Activated CD8-positive, alpha-beta memory T cell treated with anti-CD3 and anti-CD28 coated beads, Interleukin-2, amount 50 U/mL, for 1 hour (primary cell): ENCODE measurements around the gene PRDX6.
"Not testable (repeated sequence)": the region's sequence is repeated elsewhere in the genome, so short reads cannot be mapped to it uniquely, and the experiment has no call there.

Experiments used
- DNase-seq: peaks from one replicate; pipeline ENCODE4 v3.0.0-alpha.2; 2020; ENCODE audit errors: extremely low read depth

PRDX6 gene, protein sequence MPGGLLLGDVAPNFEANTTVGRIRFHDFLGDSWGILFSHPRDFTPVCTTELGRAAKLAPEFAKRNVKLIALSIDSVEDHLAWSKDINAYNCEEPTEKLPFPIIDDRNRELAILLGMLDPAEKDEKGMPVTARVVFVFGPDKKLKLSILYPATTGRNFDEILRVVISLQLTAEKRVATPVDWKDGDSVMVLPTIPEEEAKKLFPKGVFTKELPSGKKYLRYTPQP

DNA sequence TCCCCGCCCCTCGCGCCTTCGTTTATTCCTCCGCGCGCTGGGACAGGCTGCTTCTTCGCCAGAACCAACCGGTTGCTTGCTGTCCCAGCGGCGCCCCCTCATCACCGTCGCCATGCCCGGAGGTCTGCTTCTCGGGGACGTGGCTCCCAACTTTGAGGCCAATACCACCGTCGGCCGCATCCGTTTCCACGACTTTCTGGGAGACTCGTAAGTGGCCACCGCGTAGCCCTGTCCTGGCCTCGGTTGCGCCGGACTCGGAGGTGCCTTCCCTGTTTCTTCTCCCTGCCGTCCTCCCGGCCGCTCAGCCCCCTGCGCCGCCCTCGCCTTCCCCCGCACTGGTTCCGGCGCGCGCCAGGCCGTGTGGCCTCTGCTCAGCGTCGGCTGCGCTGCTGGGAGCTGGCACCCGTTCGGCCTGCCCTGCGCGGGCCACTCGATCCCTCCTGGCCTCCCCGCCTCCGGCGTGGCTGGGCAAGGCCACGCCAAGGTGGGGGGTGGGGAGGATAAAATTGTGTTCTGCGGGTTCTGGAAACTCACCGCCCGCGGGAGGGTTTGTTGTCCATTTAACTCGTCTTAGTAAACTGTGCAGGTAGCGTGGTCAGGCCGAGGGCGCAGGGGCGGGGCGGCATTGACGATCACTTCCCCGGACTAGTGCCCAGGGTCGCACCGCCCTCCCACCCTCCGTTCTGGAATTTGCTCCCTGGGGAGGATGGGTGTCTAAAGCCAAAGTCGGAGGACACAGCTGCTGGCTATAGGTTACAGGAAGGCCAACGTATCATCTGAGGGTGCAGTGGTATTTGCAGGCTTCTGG, at the start of gene PRDX6:
Gene PRDX6 (plus strand): TSS at position 50 of the 808 bp plus-strand sequence. CDS start 63 bp downstream, at position 113.
- DNase-seq: peak; percentile 77

DNA sequence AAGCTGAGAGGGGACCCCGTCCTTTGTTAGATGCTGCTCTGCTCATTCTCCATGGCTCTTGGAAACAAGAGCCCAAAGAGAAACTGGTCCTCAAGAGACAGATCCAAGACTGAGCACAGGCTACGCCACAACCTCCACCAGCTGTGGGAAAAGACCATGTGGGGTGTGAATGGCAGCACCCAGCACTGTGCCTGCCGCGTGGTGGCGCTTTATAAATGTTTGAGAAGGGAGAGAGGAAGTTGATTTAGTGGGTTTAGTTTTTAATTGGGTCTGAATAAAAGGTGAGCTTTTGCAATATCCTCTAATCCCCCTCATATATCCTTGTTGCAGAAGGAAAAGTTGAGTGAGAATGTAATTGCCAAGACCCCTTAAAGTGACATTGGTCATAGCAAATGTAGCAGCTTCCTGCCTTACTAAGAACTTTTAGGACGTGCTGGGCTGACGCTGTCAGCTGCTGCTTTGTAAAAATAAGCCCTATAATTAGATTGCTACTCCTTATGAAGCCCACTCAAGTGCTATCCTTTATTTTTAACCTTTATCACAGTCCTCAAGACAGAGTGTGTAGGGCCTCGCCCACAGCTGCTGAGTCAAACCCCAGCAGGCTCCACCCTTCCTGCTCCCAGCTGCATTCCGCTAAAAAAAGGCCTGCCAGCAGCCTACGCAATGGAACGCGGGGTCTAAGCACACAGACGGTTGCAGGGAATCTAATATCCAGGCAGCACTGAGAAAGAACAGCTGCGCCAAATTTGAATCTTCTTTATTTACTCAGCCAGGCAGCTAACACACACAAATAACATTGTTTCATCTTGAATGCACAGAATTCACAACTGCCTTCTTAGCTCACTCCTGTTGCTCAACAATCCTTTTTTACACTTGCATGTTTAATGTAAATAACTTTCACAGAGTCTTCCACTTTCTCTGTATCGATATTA, 47.4 kb upstream of the PRDX6 start:
- peak; percentile 17 for DNase-seq

DNA sequence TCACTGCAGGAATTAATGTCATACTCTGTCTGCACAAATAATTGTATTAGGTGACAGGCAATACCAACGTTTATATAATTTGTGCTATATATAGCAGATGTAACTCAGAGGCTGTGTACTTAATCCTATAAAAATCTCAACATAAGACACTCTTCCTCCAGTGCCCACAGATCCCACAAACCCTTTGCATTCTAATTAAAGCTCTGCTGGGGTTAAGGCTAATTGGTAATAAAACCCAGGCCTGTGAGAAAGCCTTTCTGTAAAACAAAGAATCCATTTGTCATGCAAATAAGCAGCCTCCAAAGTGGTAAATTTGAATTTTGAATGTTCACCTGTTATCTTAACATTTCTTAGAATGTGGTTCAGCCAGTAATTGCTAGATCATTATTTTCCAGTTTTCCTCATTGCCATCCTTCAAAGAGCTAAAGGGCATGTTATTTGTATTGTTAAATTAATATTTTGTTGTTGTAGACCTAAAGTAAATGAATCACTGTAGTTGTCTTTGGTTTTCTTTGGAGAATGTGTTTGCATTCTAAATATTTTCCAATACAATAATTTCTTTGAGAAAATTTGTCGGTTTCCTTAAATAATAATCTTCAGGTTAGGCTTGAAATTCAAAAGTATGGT, 46.3 kb upstream of the PRDX6 start:
- no peak for DNase-seq

DNA sequence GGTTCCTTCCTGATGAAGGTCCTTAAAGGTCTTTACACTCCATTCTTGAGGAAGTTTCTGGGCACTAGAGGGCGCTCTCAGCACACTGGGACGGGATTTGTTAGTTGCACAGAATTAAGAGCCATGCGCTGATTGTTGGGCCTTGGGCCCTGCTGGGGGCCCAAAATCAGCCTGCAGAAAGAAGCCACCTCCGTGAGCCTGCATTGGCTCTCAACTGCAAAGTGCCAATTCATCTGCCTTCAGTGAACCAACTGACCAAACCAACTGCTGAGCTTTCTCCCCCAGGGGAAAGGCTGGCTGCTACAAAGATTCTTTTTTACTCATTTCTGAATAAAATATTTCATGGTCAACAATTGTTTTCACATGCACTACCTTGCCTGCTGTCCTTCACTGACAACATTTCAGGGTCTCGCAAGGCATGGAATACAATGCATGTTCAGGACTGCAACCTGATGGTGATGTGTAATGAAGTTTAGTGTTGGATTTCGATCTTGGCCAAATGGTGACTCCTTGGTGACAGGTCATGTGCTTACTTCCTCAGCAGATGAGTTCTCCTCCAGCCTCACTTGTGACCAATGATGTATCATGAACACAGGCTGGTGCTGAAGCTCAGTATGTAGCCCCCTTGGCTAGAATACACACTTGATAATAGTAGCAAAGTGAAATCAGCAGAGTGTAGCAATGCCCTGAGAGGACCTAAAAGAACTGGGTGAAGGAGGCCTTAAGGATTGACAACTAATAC, 45.7 kb upstream of the PRDX6 start:
- peak; percentile 80 for DNase-seq

DNA sequence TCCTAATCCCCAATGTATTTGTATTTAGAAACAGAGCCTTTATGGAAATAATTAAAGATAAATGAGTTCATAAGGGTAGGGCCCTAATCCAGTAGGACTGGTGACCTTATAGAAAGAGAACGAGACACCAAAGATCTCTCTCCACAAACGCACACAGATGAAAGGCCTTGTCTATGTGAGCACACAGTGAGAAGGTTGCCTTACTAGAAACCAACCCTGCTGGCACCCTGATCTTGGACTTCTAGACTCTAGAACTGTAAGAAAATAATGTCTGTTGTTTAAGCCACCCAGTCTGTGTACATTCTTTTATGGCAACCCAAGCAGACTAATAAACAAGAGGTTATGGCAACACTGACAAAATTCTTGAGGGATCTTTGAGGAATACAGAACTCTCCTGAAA, 44.8 kb upstream of the PRDX6 start:
- no peak for DNase-seq

DNA sequence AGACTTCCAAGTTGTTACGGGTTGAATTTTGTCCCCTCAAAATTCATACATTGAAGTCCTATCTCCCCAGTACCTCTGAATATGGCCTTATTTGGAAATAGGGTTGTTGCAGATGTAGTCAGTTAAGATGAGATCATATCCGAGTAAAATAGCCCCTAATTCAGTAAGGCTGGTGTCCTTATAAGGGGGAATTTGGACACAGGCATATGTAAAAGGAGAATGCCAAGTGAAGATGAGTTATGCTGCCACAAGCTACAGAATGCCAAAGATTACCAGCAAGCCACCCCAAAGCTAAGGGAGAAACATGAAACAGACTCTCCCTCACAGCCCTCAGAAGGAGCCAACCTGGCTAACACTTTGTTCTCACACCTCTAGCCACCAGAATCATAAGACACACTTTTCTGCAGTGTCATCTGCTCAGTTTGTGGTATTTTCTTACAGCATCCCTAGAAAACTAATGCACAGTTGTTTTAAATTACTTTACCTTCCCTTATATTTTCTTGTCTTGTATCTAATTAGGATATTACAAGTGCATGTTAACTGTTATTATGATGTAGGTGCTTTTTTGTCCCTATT, 43.3 kb upstream of the PRDX6 start:
- no peak for DNase-seq

DNA sequence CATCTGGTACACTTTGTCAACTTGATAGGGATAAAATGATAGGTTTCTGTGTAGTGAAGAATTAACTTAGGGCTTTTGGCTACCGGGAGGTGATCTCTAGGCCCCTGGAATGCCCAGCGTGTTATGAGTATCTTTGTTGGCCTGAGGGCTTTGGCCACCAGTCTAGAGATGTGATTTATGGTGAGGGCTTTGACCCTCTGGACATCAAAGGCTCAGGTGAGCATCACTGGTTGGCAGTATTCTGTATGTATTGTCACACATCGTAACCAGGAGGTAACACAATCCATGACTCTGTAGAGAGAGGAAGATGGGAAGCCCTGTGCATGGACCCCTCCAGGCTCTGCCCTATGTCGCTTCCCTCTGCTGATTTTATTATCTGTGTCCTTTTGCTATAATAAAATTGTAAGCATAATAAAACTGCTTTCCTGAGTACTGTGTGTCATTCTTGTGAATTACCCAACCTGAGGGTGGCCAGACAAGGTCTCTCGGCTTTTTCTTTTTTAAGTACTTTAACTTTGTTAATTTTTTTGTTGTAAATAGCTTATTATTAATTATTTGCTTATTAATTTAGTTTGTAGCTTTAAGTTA, 40.2 kb upstream of the PRDX6 start:
- no peak for DNase-seq

DNA sequence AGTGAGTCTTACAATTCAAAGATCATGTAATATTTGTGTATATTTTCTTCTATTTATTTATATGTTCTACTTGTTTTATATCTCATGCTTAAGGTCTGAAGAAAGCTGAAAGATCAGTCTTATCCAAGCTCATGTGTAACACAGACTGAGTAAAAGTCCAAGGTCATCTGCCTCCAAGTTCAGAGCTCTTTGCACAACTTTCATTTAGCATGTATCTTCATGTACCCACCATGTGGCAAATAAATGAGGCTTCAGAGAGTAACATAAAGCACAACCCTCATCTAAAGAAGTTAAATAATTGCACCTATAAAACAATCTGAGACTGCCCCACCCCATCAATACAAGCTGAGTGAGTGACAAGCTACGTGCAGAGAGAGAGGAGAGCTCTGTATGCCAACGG, 38.5 kb upstream of the PRDX6 start:
- no peak for DNase-seq

DNA sequence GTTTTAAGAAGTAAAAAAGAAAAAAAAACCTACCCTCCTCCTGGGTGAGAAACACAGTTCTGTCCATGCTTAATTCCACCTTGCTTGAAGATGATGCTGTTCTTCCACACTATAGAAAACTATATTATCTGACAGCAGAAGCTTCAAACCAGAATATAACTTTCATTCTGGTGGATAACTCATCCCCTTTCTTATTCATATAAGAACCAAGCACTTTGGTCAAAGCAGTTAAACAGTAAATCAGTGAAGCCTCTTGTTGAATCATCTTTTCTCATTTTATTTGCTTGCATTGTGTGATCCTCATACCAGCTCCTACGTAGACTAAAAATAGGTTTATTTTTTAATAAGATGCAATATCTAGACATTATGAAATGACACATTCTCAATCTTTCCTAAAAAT, 36.7 kb upstream of the PRDX6 start:
- no peak for DNase-seq

DNA sequence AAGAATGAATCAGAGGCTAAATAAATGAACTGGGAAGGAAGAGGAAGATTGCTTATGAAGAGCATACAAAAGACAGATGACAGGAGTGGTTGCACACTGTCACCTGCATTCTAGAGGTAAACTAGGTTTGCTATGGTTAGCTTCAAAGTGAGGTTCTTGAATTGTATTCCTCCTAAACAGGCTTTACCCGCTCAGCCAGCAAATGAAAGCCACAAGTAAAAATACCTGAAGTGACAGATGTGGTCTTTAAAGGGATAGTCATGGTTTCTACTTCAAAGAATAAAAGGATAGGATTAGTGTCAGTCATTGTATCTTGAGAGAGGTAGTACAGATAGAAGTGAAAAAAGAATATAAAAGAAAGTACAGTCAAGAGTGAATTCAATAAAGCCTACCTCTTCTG, 32.4 kb upstream of the PRDX6 start:
- no peak for DNase-seq

DNA sequence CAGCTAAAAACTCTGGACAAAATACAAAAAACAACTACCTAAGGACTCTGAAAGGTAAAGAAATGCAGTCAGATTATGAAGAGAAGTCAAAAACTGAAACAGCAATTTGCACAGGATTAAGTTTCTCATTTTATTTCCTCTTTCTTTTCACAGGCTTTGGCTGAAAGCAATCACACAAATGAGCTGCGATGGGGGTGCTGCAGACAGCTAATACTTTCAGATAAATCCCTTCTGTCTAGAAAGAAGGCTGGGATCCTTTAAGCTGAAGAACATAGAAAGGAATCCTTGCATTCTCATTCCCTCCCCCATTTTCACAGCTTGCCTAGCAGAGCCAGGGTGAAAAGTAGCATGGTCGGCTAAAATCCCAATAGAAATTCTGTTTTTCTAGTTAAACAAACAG, 32.0 kb upstream of the PRDX6 start:
- no peak for DNase-seq

DNA sequence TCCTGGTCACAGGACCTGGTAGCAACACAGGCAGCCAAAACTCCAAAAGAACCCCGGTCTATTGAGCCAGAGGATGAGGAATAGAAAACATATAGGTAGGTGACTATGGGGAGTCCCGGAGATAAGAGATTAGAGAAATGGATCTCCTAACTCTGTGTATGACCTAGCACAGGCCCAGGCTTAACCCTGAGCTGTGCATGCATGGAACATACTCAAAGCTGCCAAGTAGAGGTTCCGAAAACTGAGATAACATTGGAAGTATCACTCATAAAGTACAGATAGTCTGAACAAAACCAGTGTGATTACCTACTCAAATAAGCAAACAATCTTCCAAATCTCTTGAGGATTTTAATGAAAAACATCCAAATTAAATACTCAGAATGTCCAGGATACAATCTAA, 31.5 kb upstream of the PRDX6 start:
- DNase-seq: no peak

DNA sequence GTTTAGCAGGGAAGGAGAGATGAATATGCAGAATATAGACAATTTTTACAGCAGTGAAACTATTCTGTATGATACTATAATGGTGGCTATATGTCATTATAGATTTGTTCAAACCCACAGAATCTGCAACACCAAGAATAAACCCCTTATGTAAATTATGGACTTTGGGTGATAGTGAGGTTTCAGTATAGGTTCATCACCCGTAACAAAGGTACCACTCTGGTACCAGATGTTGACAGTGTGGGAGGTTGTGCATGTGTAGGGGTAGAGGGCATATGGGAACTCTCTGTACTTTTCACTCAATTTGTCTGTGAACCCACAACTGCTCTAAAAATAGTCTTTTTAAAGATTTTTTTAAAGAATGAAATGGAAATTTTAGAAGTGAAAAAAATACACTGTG, 29.9 kb upstream of the PRDX6 start:
- DNase-seq: no peak

DNA sequence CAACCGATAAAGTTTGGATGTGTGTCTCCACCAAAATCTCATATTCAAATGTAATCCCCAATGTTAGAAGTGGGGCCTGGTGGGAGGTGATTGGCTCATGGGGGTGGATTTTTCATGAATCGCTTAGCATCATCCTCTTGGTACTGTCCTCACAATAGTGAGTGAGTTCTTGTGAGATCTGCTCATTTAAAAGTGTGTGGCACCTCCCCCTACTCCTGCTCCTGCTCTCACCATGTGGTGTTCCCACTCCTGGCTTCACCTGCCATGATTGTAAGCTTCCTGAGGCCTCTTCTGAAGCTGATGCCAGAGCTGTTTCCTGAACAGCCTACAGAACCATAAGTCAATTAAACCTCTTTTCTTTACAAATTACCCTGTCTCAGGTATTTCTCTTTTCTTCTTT, 28.2 kb upstream of the PRDX6 start:
- no peak for DNase-seq

DNA sequence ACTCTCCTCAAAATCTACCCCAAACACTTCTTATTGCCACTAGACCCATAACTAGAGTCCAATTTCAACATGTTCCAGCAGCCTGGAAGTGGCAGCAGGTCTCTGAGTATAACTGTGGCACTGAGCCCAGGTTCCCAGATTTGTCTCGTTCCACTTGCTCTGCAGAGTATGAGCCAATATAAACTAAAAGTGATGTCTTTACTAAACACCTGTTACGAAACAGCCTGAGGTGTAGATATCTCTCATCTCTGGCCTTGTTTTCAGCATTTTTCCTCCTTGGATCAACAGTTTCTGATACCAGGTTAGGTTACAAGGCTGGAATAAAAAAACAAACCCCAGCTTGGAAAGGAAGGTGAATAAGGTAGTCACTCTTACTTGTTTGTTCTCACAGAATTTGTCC, 25.2 kb upstream of the PRDX6 start:
- DNase-seq: no peak

DNA sequence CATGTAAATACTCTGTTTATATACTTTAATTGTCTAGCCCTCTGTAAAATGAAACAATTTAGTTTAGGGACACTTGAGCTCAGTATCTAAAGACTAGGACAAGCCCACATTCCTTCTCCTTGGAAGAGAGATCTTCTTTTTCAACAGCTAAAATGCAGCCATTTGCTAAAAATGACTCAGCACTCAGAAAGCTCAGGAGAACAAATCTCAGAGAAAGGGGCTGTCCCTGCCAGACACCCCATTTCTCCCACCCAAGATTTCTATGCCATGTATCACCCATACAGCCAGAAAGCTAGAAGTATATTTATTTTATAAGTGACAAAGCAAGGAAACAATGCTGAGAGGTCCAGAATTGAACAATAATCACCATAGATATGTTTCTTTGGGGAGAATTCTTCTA, 23.2 kb upstream of the PRDX6 start:
- DNase-seq: no peak

DNA sequence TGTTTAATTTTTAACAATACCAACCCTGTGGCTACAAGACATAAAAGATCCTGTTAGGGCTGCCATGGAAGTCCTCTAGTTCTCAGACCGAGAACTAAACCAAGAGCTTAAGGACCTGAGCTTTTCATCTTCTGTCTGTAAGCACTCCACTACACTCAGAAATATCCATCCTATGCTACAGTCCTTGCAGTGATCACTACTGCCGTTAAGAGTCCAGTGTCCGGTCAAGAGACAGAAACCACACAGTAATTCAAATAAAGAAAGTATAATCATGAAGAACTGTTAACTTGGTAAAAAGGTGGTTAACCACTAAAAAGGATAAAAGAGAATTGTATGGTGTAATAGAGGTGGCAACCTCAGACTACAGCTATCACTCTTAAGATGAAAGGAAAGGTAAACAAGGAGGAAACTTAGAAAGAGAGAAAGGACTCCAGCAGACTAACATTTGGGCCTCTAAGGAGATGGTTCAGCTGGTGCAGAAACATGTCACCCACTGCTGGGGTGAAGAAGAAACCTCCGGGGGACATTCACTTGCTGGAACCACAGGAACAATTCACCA, 22.1 kb upstream of the PRDX6 start:
- DNase-seq: no peak

DNA sequence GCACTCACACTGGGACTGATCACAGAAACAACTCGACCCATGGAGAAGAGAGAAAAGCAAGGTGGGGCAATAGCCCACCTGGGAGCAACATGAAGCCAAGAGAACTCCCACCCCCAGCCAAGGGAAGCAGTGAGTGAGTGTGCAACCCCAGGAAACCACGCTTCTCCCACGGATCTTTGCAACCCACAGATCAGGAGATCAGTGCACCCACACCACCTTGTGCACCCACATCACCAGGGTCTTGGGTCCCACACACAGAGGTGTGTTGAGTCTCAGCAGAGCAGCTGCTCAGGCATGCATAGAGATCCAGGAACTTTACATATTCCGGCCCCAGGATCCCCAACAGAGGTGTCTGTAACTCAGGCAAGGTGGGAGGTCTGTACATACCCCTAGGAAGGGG, 17.2 kb upstream of the PRDX6 start:
- no peak for DNase-seq

DNA sequence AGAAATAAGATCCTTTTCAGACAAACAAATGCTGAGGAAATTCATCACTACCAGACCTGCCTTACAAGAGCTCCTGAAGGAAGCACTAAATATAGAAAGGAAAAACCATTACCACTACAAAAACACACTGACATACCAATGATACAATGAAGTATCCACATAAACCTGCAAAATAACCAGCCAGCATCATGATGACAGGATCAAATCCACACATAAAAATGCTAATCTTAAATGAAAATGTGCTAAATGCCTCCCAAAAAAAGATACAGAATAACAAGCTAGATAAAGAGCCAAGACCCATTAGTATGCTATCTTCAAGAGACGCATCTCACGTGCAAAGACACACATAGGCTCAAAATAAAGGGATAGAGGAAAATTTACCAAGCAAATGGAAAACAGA, 14.5 kb upstream of the PRDX6 start:
- not testable (repeated sequence) for DNase-seq

DNA sequence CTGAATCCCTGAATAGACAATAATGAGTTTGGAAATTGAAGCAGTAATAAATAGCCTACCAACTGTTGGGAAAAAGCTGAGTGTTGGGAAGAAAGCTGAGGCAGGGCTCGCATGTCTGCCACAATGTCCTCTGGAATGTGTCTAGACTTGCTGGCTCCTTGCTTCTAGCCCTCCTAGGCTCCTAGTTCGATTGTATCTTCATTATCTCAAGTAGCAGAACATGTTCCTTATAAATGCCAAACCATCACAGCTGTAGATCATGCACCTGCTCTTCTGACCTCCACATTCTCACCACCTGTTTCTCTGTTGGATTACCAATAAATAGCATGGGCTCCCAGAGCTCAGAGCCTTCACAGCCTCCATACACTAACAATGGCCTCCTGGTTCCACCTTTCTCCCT, 12.9 kb upstream of the PRDX6 start:
- DNase-seq: not testable (repeated sequence)
